ENCODE measurements around the gene CCDC7. TPM values are rescaled to one million over a fixed set of nuclear protein-coding genes. Genes with fewer than 3 reads are reported as not detected.

CCDC7 gene
- total RNA-seq, 6 experiments from 2014 or later = 4.1 to 12.4 (median 6.0) TPM

- WGBS (ENCODE audit: insufficient coverage, low coverage, low lambda C conversion rate, missing lambda C conversion rate) = 61% methylated on average over 1 of the region's 1 CpG
- Histone ChIP-seq H3K4me3 (no peak overlapping the region), H3K27me3 (no peaks in the 10 kb centered on the region), H3K27ac (no peak overlapping the region), H3K9me3 (no peaks in the 10 kb centered on the region), H3K4me1 (no peaks in the 10 kb centered on the region), H3K36me3 (no peaks in the 10 kb centered on the region)
- intact Hi-C loops (cut with DNase I) = no loop called here
- DNase-seq (no peak), ATAC-seq (no peak)
- TF ChIP-seq CTCF (IDR thresholded peaks at IDR 0.05) (no peak), POLR2A (IDR thresholded peaks at IDR 0.05) (no peak)
These were observed 26.3 kb upstream of the CCDC7 start for GRCh38 chr10:32419615-32420014.

- H3K36me3 ChIP-seq = no peaks in the 10 kb centered on the region
- H3K27me3 ChIP-seq = no peaks in the 10 kb centered on the region
- H3K27ac ChIP-seq = no peak overlapping the region
- no peak for ATAC-seq
- no peak overlapping the region for H3K4me3 ChIP-seq
- intact Hi-C loops (cut with DNase I) = no loop called here
- DNase-seq = no peak
- TF ChIP-seq POLR2A (IDR thresholded peaks at IDR 0.05) = no peak
- TF ChIP-seq CTCF (IDR thresholded peaks at IDR 0.05) = no peak
- 79% methylated on average over 2 of the region's 2 CpGs for WGBS (ENCODE audit: insufficient coverage, low coverage, low lambda C conversion rate, missing lambda C conversion rate)
- H3K9me3 ChIP-seq = no peaks in the 10 kb centered on the region
- no peaks in the 10 kb centered on the region for H3K4me1 ChIP-seq
These were observed 19.8 kb upstream of the CCDC7 start for GRCh38 chr10:32426186-32426585.

GRCh38 chr10:32433542-32433941 lies 12.4 kb upstream of the CCDC7 start:
- Histone ChIP-seq H3K27me3 (no peaks in the 10 kb centered on the region), H3K36me3 (no peaks in the 10 kb centered on the region), H3K27ac (no peak overlapping the region), H3K4me3 (no peak overlapping the region), H3K4me1 (no peaks in the 10 kb centered on the region), H3K9me3 (no peaks in the 10 kb centered on the region)
- intact Hi-C loops (cut with DNase I) = no loop called here
- no peak for DNase-seq
- 38% methylated on average over 1 of the region's 1 CpG for WGBS (ENCODE audit: insufficient coverage, low coverage, low lambda C conversion rate, missing lambda C conversion rate)
- ATAC-seq = no peak
- TF ChIP-seq CTCF (IDR thresholded peaks at IDR 0.05) = no peak
- no peak for TF ChIP-seq POLR2A (IDR thresholded peaks at IDR 0.05)

- H3K36me3 ChIP-seq = no peaks in the 10 kb centered on the region
- ATAC-seq (no peak), DNase-seq (no peak)
- TF ChIP-seq CTCF (IDR thresholded peaks at IDR 0.05) (no peak), POLR2A (IDR thresholded peaks at IDR 0.05) (no peak)
- no peaks in the 10 kb centered on the region for H3K4me1 ChIP-seq
- intact Hi-C loops (cut with DNase I) = no loop called here
- no peak overlapping the region for H3K27ac ChIP-seq
- no peaks in the 10 kb centered on the region for H3K27me3 ChIP-seq
- H3K4me3 ChIP-seq = no peak overlapping the region
- H3K9me3 ChIP-seq = no peaks in the 10 kb centered on the region
These were observed 9.7 kb upstream of the CCDC7 start for GRCh38 chr10:32436215-32436614.

GRCh38 chr10:32437334-32437733 lies 8.6 kb upstream of the CCDC7 start:
- no peaks in the 10 kb centered on the region for H3K4me1 ChIP-seq
- no peaks in the 10 kb centered on the region for H3K27me3 ChIP-seq
- no peak overlapping the region for H3K4me3 ChIP-seq
- ATAC-seq (no peak), DNase-seq (no peak)
- no peaks in the 10 kb centered on the region for H3K9me3 ChIP-seq
- H3K36me3 ChIP-seq = no peaks in the 10 kb centered on the region
- TF ChIP-seq POLR2A (IDR thresholded peaks at IDR 0.05) (no peak), CTCF (IDR thresholded peaks at IDR 0.05) (no peak)
- no peak overlapping the region for H3K27ac ChIP-seq
- intact Hi-C loops (cut with DNase I) = no loop called here
- WGBS (ENCODE audit: insufficient coverage, low coverage, low lambda C conversion rate, missing lambda C conversion rate) = 57% methylated on average over 2 of the region's 2 CpGs

Data from right lobe of liver (tissue), 6 donors.